Tibial nerve (tissue), 4 donors: ENCODE measurements around the gene LDHAL6A. TPM values are rescaled to one million over a fixed set of nuclear protein-coding genes. Genes with fewer than 3 reads are reported as not detected.

Experiments
- DNase-seq, 2 donors: peaks; one replicate each; pipeline ENCODE4 v3.0.0-alpha.2; 2019; ENCODE audit warnings: low spot score in 2 of 2
- H3K27ac ChIP-seq, 4 donors: fragments of 200-600 bp; sonication (generic) in 3 of 4; one replicate each; pipeline ENCODE4 v1.5.1; 2017 to 2019; ENCODE audit warnings: mild to moderate bottlenecking in 1 of 4
- H3K27me3 ChIP-seq, 2 donors: fragments of 200-600 bp; sonication (generic) in 1 of 2; one replicate each; pipeline versions ENCODE4 v1.5.1 to v1.6.0; 2017 to 2019
- H3K36me3 ChIP-seq, 3 donors: fragments of 200-600 bp; sonication (generic); one replicate each; pipeline ENCODE4 v1.5.1; 2018 to 2019
- H3K4me1 ChIP-seq, 4 donors: fragments of 200-600 bp; sonication (generic) in 3 of 4; one replicate each; pipeline ENCODE4 v1.5.1; 2017 to 2019
- H3K4me3 ChIP-seq, 4 donors: fragments of 200-600 bp; sonication (generic) in 3 of 4; one replicate each; pipeline ENCODE4 v1.5.1; 2017 to 2019; ENCODE audit warnings: mild to moderate bottlenecking in 1 of 4, moderate library complexity in 1 of 4
- H3K9me3 ChIP-seq, 4 donors: fragments of 200-600 bp; sonication (generic) in 3 of 4; one replicate each; pipeline ENCODE4 v1.5.1; 2017 to 2019
- EP300 ChIP-seq, 2 donors: sonication (generic); formaldehyde crosslinking; IDR thresholded peaks; one replicate each; pipeline ENCODE4 v1.6.1; 2017; ENCODE audit warnings: antibody characterized with exemption in 2 of 2, mild to moderate bottlenecking in 1 of 2
- POLR2A ChIP-seq, 2 donors: fragments of 450-650 bp; IDR thresholded peaks; one replicate each; pipeline ENCODE4 v1.6.1; 2017; ENCODE audit warnings: antibody characterized with exemption in 2 of 2, mild to moderate bottlenecking in 2 of 2, moderate library complexity in 2 of 2
- WGBS, 2 donors: methylation state at CpG; one replicate each; pipeline ENCODE4 v1.1.5; 2018; 5-methylcytosine and 5-hydroxymethylcytosine counted together
- total RNA-seq, 4 donors: library from RNA; depleted of rRNA; stranded (reverse); fragments of >200 nt; gene quantifications; one replicate each; pipeline ENCODE4 v1.1.0, GENCODE V29; 2016
- TF ChIP-seq, protein P1 (sequence below), 5 experiments: fragments of 200-600 bp in 3 of 5; fragments of 450-650 bp in 2 of 5; sonication (generic) in 3 of 5; IDR thresholded peaks; one replicate each; pipeline ENCODE4 v1.5.1; 2016 to 2019; ENCODE audit warnings: antibody characterized with exemption in 5 of 5, mild to moderate bottlenecking in 3 of 5, moderate library complexity in 2 of 5

LDHAL6A gene
- total RNA-seq, 4 donors from 2014 or later, result not detected

DNA sequence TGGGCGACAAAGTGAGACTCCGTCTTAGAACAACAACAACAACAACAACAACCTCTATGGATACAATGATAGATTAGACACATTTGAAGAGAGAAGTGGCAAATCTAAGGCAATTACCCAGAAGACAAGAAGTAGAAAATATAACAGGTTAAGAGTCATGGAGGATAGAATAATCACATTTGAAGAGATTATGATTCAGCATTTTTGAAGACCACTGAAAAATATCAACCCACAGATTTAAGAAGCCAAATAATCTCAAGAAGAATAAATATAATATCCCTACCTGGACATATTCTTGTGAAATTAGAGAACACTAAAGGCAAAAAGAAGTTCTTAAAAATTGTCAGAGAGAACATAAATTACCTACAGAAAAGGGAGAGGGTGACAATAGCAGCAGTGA lies 35.6 kb upstream of the LDHAL6A start:
- no peak overlapping the region for H3K4me3 ChIP-seq
- 89 to 92% methylated on average over 2 of the region's 2 CpGs for WGBS, 2 donors
- H3K27me3 ChIP-seq, result no peaks in the 10 kb centered on the region
- no peaks in the 10 kb centered on the region for H3K36me3 ChIP-seq
- H3K9me3 ChIP-seq, result no peaks in the 10 kb centered on the region
- no peaks in the 10 kb centered on the region for H3K4me1 ChIP-seq
- no peak for DNase-seq
- H3K27ac ChIP-seq, result no peak overlapping the region
- TF ChIP-seq POLR2A (IDR thresholded peaks at IDR 0.05) (no peak), EP300 (IDR thresholded peaks at IDR 0.05) (no peak)
- TF ChIP-seq, protein P1, sequence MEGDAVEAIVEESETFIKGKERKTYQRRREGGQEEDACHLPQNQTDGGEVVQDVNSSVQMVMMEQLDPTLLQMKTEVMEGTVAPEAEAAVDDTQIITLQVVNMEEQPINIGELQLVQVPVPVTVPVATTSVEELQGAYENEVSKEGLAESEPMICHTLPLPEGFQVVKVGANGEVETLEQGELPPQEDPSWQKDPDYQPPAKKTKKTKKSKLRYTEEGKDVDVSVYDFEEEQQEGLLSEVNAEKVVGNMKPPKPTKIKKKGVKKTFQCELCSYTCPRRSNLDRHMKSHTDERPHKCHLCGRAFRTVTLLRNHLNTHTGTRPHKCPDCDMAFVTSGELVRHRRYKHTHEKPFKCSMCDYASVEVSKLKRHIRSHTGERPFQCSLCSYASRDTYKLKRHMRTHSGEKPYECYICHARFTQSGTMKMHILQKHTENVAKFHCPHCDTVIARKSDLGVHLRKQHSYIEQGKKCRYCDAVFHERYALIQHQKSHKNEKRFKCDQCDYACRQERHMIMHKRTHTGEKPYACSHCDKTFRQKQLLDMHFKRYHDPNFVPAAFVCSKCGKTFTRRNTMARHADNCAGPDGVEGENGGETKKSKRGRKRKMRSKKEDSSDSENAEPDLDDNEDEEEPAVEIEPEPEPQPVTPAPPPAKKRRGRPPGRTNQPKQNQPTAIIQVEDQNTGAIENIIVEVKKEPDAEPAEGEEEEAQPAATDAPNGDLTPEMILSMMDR (IDR thresholded peaks at IDR 0.05), result no peak

DNA sequence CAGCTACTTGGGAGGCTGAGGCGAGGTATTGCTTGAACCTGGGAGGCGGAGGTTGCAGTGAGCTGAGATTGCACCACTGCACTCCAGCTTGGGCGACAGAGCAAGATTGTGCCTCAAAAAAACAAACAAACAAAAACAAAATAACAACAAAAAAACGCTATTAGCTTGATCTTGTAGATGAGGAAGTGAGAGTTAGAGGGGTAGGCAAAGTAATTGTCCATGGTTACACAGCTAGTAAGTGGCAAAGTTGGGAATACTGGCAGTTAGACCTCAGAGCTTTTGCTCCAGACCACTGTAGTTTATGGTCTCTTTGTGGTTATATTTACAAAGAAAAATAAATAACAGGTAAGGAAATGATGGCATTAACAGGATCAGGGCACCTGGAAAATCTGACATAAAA lies 28.4 kb upstream of the LDHAL6A start:
- Histone ChIP-seq H3K27ac (no peak overlapping the region), H3K36me3 (no peaks in the 10 kb centered on the region), H3K9me3 (no peaks in the 10 kb centered on the region), H3K4me1 (no peaks in the 10 kb centered on the region), H3K4me3 (no peak overlapping the region), H3K27me3 (no peaks in the 10 kb centered on the region)
- no peak for DNase-seq
- 75 to 80% methylated on average over 4 of the region's 4 CpGs for WGBS, 2 donors
- TF ChIP-seq, protein P1 (IDR thresholded peaks at IDR 0.05), result no peak
- TF ChIP-seq EP300 (IDR thresholded peaks at IDR 0.05), result no peak
- no peak for TF ChIP-seq POLR2A (IDR thresholded peaks at IDR 0.05)

DNA sequence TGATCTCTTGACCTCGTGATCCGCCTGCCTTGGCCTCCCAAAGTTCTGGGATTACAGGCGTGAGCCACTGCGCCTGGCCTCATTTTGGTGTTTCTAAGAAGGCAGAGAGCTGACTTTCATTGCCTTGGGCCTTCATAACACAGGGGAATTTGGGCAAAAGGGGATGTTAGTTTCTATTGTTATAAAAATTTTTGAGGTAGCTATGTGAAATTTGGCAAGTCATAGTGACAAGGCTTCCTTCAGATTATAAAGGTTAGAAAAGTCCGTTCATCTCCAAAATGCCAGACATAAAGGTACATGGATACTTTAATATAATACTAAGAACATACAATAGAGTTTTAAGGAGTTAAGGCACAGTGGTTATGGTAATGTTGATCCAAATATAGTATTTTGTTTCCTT lies 26.3 kb upstream of the LDHAL6A start:
- no peaks in the 10 kb centered on the region for H3K36me3 ChIP-seq
- H3K4me3 ChIP-seq, result no peak overlapping the region
- H3K9me3 ChIP-seq, result no peaks in the 10 kb centered on the region
- H3K27me3 ChIP-seq, result no peaks in the 10 kb centered on the region
- H3K27ac ChIP-seq, result no peak overlapping the region
- 79 to 87% methylated on average over 5 of the region's 5 CpGs for WGBS, 2 donors
- H3K4me1 ChIP-seq, result no peaks in the 10 kb centered on the region
- TF ChIP-seq EP300 (IDR thresholded peaks at IDR 0.05) (no peak), POLR2A (IDR thresholded peaks at IDR 0.05) (no peak)
- TF ChIP-seq, protein P1 (IDR thresholded peaks at IDR 0.05), result no peak
- DNase-seq, result no peak

DNA sequence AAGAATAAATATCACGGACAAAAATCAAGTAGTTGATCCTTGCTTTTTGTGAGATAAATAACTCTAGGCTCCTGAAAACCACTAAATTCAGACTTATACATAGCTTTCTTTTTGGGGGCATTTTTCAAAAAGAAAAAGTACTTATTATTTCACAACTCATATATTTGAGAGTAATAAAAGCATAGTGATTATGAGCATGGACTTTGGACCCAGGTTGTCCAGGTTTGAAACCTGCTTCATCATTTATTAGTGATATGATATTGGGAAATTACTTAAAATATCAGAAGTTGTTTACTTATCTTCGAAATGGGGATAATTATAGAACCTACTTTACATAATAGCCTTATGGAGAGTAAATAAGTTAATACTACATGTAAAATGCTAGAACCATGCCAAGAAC lies 17.0 kb upstream of the LDHAL6A start:
- no peaks in the 10 kb centered on the region for H3K4me1 ChIP-seq
- WGBS, 2 donors, result 82 to 85% methylated on average over 2 of the region's 2 CpGs
- no peaks in the 10 kb centered on the region for H3K36me3 ChIP-seq
- DNase-seq, result no peak
- H3K27me3 ChIP-seq, result no peaks in the 10 kb centered on the region
- TF ChIP-seq EP300 (IDR thresholded peaks at IDR 0.05) (no peak), POLR2A (IDR thresholded peaks at IDR 0.05) (no peak)
- TF ChIP-seq, protein P1 (IDR thresholded peaks at IDR 0.05), result no peak
- no peak overlapping the region for H3K27ac ChIP-seq
- H3K4me3 ChIP-seq, result no peak overlapping the region
- no peaks in the 10 kb centered on the region for H3K9me3 ChIP-seq

DNA sequence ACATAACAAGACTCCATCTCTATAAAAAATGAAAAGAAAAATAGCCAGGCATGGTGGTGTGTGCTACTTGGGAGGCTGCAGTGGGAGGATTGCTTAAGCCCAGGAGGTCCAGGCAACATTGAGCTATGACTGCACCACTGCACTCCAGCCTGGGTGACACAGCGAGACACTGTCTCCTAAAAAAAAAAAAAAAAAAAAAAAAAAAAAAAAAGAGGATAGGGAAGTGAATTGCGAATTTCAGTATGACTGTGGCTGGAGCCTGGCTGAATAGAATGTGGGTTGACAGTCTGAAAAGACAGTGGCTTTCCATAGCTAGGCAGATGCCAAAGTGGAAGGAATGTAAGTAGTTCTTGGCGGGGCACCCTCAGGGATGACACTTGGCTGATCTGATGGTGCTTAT lies 6.4 kb upstream of the LDHAL6A start:
- H3K4me1 ChIP-seq, result no peaks in the 10 kb centered on the region
- WGBS, 2 donors, result 83% methylated on average over 3 of the region's 3 CpGs
- no peaks in the 10 kb centered on the region for H3K9me3 ChIP-seq
- no peak overlapping the region for H3K27ac ChIP-seq
- TF ChIP-seq EP300 (IDR thresholded peaks at IDR 0.05), result no peak
- TF ChIP-seq POLR2A (IDR thresholded peaks at IDR 0.05), result no peak
- TF ChIP-seq, protein P1 (IDR thresholded peaks at IDR 0.05), result no peak
- H3K36me3 ChIP-seq, result no peaks in the 10 kb centered on the region
- no peak overlapping the region for H3K4me3 ChIP-seq
- no peaks in the 10 kb centered on the region for H3K27me3 ChIP-seq
- DNase-seq, result no peak
